Endometrial microvascular endothelial cells (primary cell): ENCODE measurements around the gene RPAP2. TPM values are rescaled to one million over a fixed set of nuclear protein-coding genes. Genes with fewer than 3 reads are reported as not detected.
"Not testable (repeated sequence)": the region's sequence is repeated elsewhere in the genome, so short reads cannot be mapped to it uniquely, and the experiment has no call there.

Experiments used
- in situ Hi-C: cut with HindIII; loops from 2 replicates; pipeline ENCODE4 v1.10.0; 2017; ENCODE audit warnings: low sequenced_read_pairs, low pct_unique_long_range_greater_than_20kb; ENCODE audit errors: inconsistent ontology term
- total RNA-seq: library from RNA; depleted of rRNA; stranded (reverse); fragments of >200 nt; gene quantifications from one replicate; pipeline ENCODE4 v1.2.3, GENCODE V29; 2015; ENCODE audit errors: inconsistent ontology term

The RPAP2 gene
- total RNA-seq, 1 donor from 2014 or later = 11.6 TPM

GRCh38 chr1:92363401-92363800, 64.5 kb downstream of the RPAP2 start:
- in situ Hi-C loops = no loop called here

GRCh38 chr1:92365378-92366039, 66.7 kb downstream of the RPAP2 start:
- in situ Hi-C loops = no loop called here

- in situ Hi-C loops = no loop called here
Observed at GRCh38 chr1:92366040-92366395, 67.2 kb downstream of the RPAP2 start.

GRCh38 chr1:92367496-92367895, 68.6 kb downstream of the RPAP2 start:
- in situ Hi-C loops = no loop called here

GRCh38 chr1:92372164-92372563, 73.3 kb downstream of the RPAP2 start:
- in situ Hi-C loops = no loop called here

GRCh38 chr1:92374223-92374622, 75.4 kb downstream of the RPAP2 start:
- in situ Hi-C loops = no loop called here

- in situ Hi-C loops = no loop called here
Observed at GRCh38 chr1:92376345-92376744, 77.5 kb downstream of the RPAP2 start.

GRCh38 chr1:92377991-92378390, 79.1 kb downstream of the RPAP2 start:
- in situ Hi-C loops = not testable (repeated sequence)

- in situ Hi-C loops = no loop called here
Observed at GRCh38 chr1:92380867-92381266, 82.0 kb downstream of the RPAP2 start.

GRCh38 chr1:92393966-92394365, 95.1 kb downstream of the RPAP2 start:
- in situ Hi-C loops = not testable (repeated sequence)

- in situ Hi-C loops = no loop called here
Observed at GRCh38 chr1:92398519-92398918, 99.7 kb downstream of the RPAP2 start.

GRCh38 chr1:92399076-92399475, 100.2 kb downstream of the RPAP2 start:
- in situ Hi-C loops = no loop called here

GRCh38 chr1:92404661-92405060, 105.8 kb downstream of the RPAP2 start:
- in situ Hi-C loops = no loop called here

- in situ Hi-C loops = no loop called here
Observed at GRCh38 chr1:92408825-92409224, 110.0 kb downstream of the RPAP2 start.

GRCh38 chr1:92409946-92410549, 111.2 kb downstream of the RPAP2 start:
- in situ Hi-C loops = no loop called here

- in situ Hi-C loops = no loop called here
Observed at GRCh38 chr1:92410706-92411105, 111.8 kb downstream of the RPAP2 start.

GRCh38 chr1:92411511-92411910, 112.7 kb downstream of the RPAP2 start:
- in situ Hi-C loops = no loop called here

GRCh38 chr1:92419642-92420041, 120.8 kb downstream of the RPAP2 start:
- in situ Hi-C loops = no loop called here

- in situ Hi-C loops = no loop called here
Observed at GRCh38 chr1:92424381-92424780, 125.5 kb downstream of the RPAP2 start.

- in situ Hi-C loops = no loop called here
Observed at GRCh38 chr1:92425617-92426016, 126.8 kb downstream of the RPAP2 start.

GRCh38 chr1:92430030-92430429, 131.2 kb downstream of the RPAP2 start:
- in situ Hi-C loops = no loop called here
